HL-60 (cell line): ENCODE data around the gene TP53BP1.

Experiments
- DNase-seq, 2 experiments: peaks; one replicate each; pipeline ENCODE4 v3.0.0-alpha.2; 2010 to 2020; ENCODE audit warnings: low read depth in 1 of 2, low spot score in 1 of 2
- H3K27ac ChIP-seq: fragments of 250-450 bp; sonication (Bioruptor Pico); replicated peaks from 2 replicates; pipeline ENCODE4 v1.5.1; 2020; ENCODE audit warnings: mild to moderate bottlenecking, moderate library complexity
- H3K27me3 ChIP-seq: fragments of 250-450 bp; sonication (Bioruptor Pico); 2 replicates; pipeline ENCODE4 v1.5.1; 2021; ENCODE audit warnings: mild to moderate bottlenecking, moderate library complexity; ENCODE audit not compliant: insufficient read depth, poor library complexity, severe bottlenecking
- H3K4me3 ChIP-seq: replicated peaks from 2 replicates; pipeline ENCODE4 v1.5.1; 2011; ENCODE audit warnings: mild to moderate bottlenecking, control low read depth, low read length; ENCODE audit not compliant: insufficient read depth
- GABPA ChIP-seq: IDR thresholded peaks from 2 replicates; pipeline ENCODE4 v1.6.1; 2012; ENCODE audit warnings: low read depth
- POLR2AphosphoS5 ChIP-seq: IDR thresholded peaks from 2 replicates; pipeline ENCODE4 v1.6.1; 2012; ENCODE audit warnings: low read depth
- SPI1 ChIP-seq: IDR thresholded peaks from 2 replicates; pipeline ENCODE4 v1.6.1; 2012; ENCODE audit warnings: low read depth, mild to moderate bottlenecking, borderline replicate concordance
- TF ChIP-seq, protein P1 (sequence below): IDR thresholded peaks from one replicate; pipeline ENCODE4 v1.5.1; 2011; ENCODE audit warnings: low read length, control low read depth, inconsistent platforms; ENCODE audit not compliant: insufficient read depth
- TF ChIP-seq, protein P2 (sequence below): IDR thresholded peaks from 2 replicates; pipeline ENCODE4 v1.6.1; 2012; ENCODE audit warnings: low read depth; ENCODE audit not compliant: insufficient replicate concordance

TP53BP1 gene

DNA sequence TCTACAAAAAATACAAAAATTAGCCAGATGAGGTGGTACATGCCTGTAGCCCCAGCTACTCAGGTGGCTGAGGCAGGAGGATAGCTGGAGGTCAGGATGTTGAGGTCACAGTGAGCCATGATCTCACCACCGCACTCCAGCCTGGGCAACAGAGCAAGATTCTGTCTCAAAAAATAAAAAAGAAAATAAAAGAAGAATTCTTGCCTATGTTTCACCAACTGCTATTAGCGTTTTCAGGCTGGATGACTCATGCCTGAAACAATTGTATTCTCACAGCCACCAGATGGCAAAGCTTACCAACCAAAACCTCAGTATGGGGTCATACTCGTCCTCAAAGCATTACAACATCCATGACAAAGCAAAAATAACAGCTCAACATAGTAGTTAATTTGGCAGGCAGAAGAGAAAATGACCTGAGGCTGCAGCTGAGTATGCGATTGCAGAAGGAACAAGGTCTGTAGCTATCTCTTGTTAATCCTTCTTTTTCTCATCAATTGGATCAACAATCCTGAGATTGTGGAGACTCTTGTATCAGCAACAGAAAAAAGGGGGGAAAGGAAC, 52.2 kb downstream of the TP53BP1 start:
- Histone ChIP-seq H3K27ac (peak overlapping the region; percentile 46), H3K4me3 (no peak overlapping the region), H3K27me3 (no peaks in the 10 kb centered on the region)
- DNase-seq, result peak; percentile 79 to 88
- TF ChIP-seq, protein P1, sequence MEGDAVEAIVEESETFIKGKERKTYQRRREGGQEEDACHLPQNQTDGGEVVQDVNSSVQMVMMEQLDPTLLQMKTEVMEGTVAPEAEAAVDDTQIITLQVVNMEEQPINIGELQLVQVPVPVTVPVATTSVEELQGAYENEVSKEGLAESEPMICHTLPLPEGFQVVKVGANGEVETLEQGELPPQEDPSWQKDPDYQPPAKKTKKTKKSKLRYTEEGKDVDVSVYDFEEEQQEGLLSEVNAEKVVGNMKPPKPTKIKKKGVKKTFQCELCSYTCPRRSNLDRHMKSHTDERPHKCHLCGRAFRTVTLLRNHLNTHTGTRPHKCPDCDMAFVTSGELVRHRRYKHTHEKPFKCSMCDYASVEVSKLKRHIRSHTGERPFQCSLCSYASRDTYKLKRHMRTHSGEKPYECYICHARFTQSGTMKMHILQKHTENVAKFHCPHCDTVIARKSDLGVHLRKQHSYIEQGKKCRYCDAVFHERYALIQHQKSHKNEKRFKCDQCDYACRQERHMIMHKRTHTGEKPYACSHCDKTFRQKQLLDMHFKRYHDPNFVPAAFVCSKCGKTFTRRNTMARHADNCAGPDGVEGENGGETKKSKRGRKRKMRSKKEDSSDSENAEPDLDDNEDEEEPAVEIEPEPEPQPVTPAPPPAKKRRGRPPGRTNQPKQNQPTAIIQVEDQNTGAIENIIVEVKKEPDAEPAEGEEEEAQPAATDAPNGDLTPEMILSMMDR, result peak; percentile 35
- TF ChIP-seq SPI1, result no peak
- TF ChIP-seq, protein P2, sequence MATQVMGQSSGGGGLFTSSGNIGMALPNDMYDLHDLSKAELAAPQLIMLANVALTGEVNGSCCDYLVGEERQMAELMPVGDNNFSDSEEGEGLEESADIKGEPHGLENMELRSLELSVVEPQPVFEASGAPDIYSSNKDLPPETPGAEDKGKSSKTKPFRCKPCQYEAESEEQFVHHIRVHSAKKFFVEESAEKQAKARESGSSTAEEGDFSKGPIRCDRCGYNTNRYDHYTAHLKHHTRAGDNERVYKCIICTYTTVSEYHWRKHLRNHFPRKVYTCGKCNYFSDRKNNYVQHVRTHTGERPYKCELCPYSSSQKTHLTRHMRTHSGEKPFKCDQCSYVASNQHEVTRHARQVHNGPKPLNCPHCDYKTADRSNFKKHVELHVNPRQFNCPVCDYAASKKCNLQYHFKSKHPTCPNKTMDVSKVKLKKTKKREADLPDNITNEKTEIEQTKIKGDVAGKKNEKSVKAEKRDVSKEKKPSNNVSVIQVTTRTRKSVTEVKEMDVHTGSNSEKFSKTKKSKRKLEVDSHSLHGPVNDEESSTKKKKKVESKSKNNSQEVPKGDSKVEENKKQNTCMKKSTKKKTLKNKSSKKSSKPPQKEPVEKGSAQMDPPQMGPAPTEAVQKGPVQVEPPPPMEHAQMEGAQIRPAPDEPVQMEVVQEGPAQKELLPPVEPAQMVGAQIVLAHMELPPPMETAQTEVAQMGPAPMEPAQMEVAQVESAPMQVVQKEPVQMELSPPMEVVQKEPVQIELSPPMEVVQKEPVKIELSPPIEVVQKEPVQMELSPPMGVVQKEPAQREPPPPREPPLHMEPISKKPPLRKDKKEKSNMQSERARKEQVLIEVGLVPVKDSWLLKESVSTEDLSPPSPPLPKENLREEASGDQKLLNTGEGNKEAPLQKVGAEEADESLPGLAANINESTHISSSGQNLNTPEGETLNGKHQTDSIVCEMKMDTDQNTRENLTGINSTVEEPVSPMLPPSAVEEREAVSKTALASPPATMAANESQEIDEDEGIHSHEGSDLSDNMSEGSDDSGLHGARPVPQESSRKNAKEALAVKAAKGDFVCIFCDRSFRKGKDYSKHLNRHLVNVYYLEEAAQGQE, result no peak
- no peak for TF ChIP-seq GABPA
- peak; percentile 47; the same call in 1 of the 2 replicates for TF ChIP-seq POLR2AphosphoS5

DNA sequence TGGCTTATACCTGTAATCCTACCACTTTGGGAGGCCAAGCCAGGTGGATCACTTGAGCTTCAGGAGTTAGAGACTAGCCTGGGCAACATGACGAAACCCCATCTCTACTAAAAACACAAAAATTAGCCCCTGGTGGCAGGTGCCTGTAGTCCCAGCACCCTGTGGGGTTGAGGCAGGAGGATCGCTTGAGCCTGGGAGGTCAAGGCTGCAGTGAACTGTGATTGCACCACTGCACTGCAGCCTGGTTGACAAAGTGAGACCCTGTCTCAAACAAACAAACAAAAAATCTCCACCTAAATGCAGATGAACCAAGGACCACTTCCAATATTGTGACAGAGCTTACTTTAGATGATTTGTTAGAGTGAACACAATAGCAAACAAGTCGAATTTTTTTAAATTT, 53.7 kb downstream of the TP53BP1 start:
- TF ChIP-seq GABPA, result no peak
- TF ChIP-seq SPI1, result no peak
- TF ChIP-seq, protein P1, result no peak
- TF ChIP-seq POLR2AphosphoS5, result no peak
- TF ChIP-seq, protein P2, result no peak
- H3K27ac ChIP-seq, result no peak overlapping the region
- no peaks in the 10 kb centered on the region for H3K27me3 ChIP-seq
- no peak for DNase-seq
- no peak overlapping the region for H3K4me3 ChIP-seq

DNA sequence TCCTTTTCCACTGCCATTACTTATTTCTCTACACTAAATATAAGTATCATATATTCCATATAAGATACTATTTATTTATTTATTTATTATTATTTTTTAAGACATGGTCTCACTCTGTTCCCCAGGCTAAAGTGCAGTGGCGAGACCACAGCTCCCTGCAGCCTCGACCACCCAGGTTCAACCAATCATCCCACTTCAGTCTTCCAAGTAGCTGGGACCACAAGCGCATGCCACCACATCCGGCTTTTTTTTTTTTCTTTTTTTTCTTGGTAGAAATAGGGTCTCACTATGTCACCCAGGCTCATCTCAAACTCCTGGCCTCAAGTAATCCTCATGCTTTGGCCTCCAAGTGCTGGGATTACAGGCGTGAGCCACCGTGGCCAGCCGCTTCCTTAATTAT, 56.6 kb downstream of the TP53BP1 start:
- no peak overlapping the region for H3K4me3 ChIP-seq
- no peak for DNase-seq
- TF ChIP-seq, protein P2, result no peak
- TF ChIP-seq POLR2AphosphoS5, result no peak
- no peak for TF ChIP-seq SPI1
- TF ChIP-seq GABPA, result no peak
- TF ChIP-seq, protein P1, result no peak
- no peaks in the 10 kb centered on the region for H3K27me3 ChIP-seq
- no peak overlapping the region for H3K27ac ChIP-seq
